ENCODE data around the gene DYNC1LI2. TPM values are rescaled to one million over a fixed set of nuclear protein-coding genes. Genes with fewer than 3 reads are reported as not detected.

The DYNC1LI2 gene
- total and polyA plus RNA-seq, 4 experiments from 2014 or later, result 16.0 to 78.1 (median 53.0) TPM

GRCh38 chr16:66776457-66776856, 25.0 kb upstream of the DYNC1LI2 start:
- Mint-ChIP-seq H3K4me1 (no peaks in the 10 kb centered on the region), H3K4me3 (no peak overlapping the region), H3K27ac (no peak overlapping the region), H3K36me3 (peaks cover 0 to 8% of the 10 kb centered on the region in 2 donors), H3K9me3 (peaks cover 0 to 3% (median 0%) of the 10 kb centered on the region in 8 donors), H3K27me3 (no peaks in the 10 kb centered on the region)
- ChIA-PET POLR2A (ENCODE audit: partially characterized antibody) (no interaction called here), CTCF (ENCODE audit: partially characterized antibody) (no interaction called here)
- intact Hi-C loops (cut with micrococcal nuclease), result no loop called here
- Histone ChIP-seq H3K9me3 (ENCODE audit: control insufficient read depth in 1 of 2, low read length in 2 of 2) (no peaks in the 10 kb centered on the region), H3K4me1 (ENCODE audit: insufficient read depth, low read length) (no peaks in the 10 kb centered on the region), H3K4me3 (ENCODE audit: low read length in 2 of 2) (no peak overlapping the region), H3K36me3 (ENCODE audit: insufficient read depth, low read length) (no peaks in the 10 kb centered on the region), H3K27ac (ENCODE audit: low read depth, low read length) (no peak overlapping the region), H3K27me3 (ENCODE audit: insufficient read depth, low read length) (no peaks in the 10 kb centered on the region)
- no peak for DNase-seq

GRCh38 chr16:66774981-66775380, 23.6 kb upstream of the DYNC1LI2 start:
- ChIA-PET POLR2A (ENCODE audit: partially characterized antibody) (no interaction called here), CTCF (ENCODE audit: partially characterized antibody) (interaction anchor here (2.4 kb wide), 1 partner anchor 55 kb away, joined by 5 read pairs; the partner anchor contains the start of gene NAE1)
- H3K4me3 Mint-ChIP-seq, result no peak overlapping the region
- no peak overlapping the region for H3K4me3 ChIP-seq (ENCODE audit: low read length in 2 of 2)
- no peak for DNase-seq
- no peaks in the 10 kb centered on the region for H3K36me3 ChIP-seq (ENCODE audit: insufficient read depth, low read length)
- H3K36me3 Mint-ChIP-seq, result peaks cover 0 to 8% of the 10 kb centered on the region in 2 donors
- H3K27ac Mint-ChIP-seq, result no peak overlapping the region
- no peaks in the 10 kb centered on the region for H3K9me3 ChIP-seq (ENCODE audit: control insufficient read depth in 1 of 2, low read length in 2 of 2)
- H3K4me1 Mint-ChIP-seq, result no peaks in the 10 kb centered on the region
- H3K27ac ChIP-seq (ENCODE audit: low read depth, low read length), result no peak overlapping the region
- peaks cover 0 to 3% (median 0%) of the 10 kb centered on the region in 8 donors for H3K9me3 Mint-ChIP-seq
- no peaks in the 10 kb centered on the region for H3K4me1 ChIP-seq (ENCODE audit: insufficient read depth, low read length)
- no peaks in the 10 kb centered on the region for H3K27me3 ChIP-seq (ENCODE audit: insufficient read depth, low read length)
- intact Hi-C loops (cut with micrococcal nuclease), result no loop called here
- no peaks in the 10 kb centered on the region for H3K27me3 Mint-ChIP-seq

GRCh38 chr16:66758086-66758485, 6.7 kb upstream of the DYNC1LI2 start:
- Mint-ChIP-seq H3K4me1 (no peaks in the 10 kb centered on the region), H3K9me3 (no peaks in the 10 kb centered on the region), H3K27me3 (peaks cover 0 to 5% of the 10 kb centered on the region in 2 donors), H3K36me3 (no peaks in the 10 kb centered on the region), H3K4me3 (no peak overlapping the region), H3K27ac (no peak overlapping the region)
- Histone ChIP-seq H3K9me3 (ENCODE audit: control insufficient read depth in 1 of 2, low read length in 2 of 2) (no peaks in the 10 kb centered on the region), H3K4me1 (ENCODE audit: insufficient read depth, low read length) (no peaks in the 10 kb centered on the region), H3K27ac (ENCODE audit: low read depth, low read length) (no peak overlapping the region), H3K36me3 (ENCODE audit: insufficient read depth, low read length) (no peaks in the 10 kb centered on the region), H3K4me3 (ENCODE audit: low read length in 2 of 2) (no peak overlapping the region), H3K27me3 (ENCODE audit: insufficient read depth, low read length) (no peaks in the 10 kb centered on the region)
- ChIA-PET CTCF (ENCODE audit: partially characterized antibody) (no interaction called here), POLR2A (ENCODE audit: partially characterized antibody) (no interaction called here)
- no peak for DNase-seq
- intact Hi-C loops (cut with micrococcal nuclease), result no loop called here

- H3K4me3 ChIP-seq (ENCODE audit: low read length in 2 of 2), result no peak overlapping the region
- H3K27me3 ChIP-seq (ENCODE audit: insufficient read depth, low read length), result no peaks in the 10 kb centered on the region
- H3K27ac ChIP-seq (ENCODE audit: low read depth, low read length), result no peak overlapping the region
- CTCF ChIA-PET (ENCODE audit: partially characterized antibody), result interaction anchor here (1.2 to 2.2 kb wide), 4 partner anchors 27 to 192 kb away, joined by 3 to 6 read pairs (median 5); partner anchors contain the start of gene NAE1
- Mint-ChIP-seq H3K27me3 (peaks cover 0 to 6% of the 10 kb centered on the region in 2 donors), H3K27ac (no peak overlapping the region), H3K36me3 (peaks cover 0 to 11% of the 10 kb centered on the region in 2 donors), H3K9me3 (no peaks in the 10 kb centered on the region), H3K4me1 (peaks cover 12 to 21% (median 15%) of the 10 kb centered on the region in 4 donors), H3K4me3 (no peak overlapping the region)
- H3K4me1 ChIP-seq (ENCODE audit: insufficient read depth, low read length), result peaks cover 17% of the 10 kb centered on the region
- no peaks in the 10 kb centered on the region for H3K36me3 ChIP-seq (ENCODE audit: insufficient read depth, low read length)
- POLR2A ChIA-PET (ENCODE audit: partially characterized antibody), result no interaction called here
- no peak for DNase-seq
- intact Hi-C loops (cut with micrococcal nuclease), result loop anchor here (5.0 kb wide), 1 partner anchor 103 kb away; no protein-coding TSS in a partner anchor
- no peaks in the 10 kb centered on the region for H3K9me3 ChIP-seq (ENCODE audit: control insufficient read depth in 1 of 2, low read length in 2 of 2)
Measured at GRCh38 chr16:66754819-66755218, 3.4 kb upstream of the DYNC1LI2 start.

GRCh38 chr16:66754211-66754610, 2.8 kb upstream of the DYNC1LI2 start:
- CTCF ChIA-PET (ENCODE audit: partially characterized antibody), result interaction anchor here (1.2 to 2.2 kb wide), 4 partner anchors 26 to 192 kb away, joined by 3 to 6 read pairs (median 5); partner anchors contain the start of gene NAE1
- no peak overlapping the region for H3K27ac ChIP-seq (ENCODE audit: low read depth, low read length)
- H3K4me1 Mint-ChIP-seq, result peaks cover 17 to 28% (median 21%) of the 10 kb centered on the region in 4 donors
- H3K36me3 Mint-ChIP-seq, result peaks cover 2 to 15% of the 10 kb centered on the region in 2 donors
- no peaks in the 10 kb centered on the region for H3K36me3 ChIP-seq (ENCODE audit: insufficient read depth, low read length)
- no peak overlapping the region for H3K4me3 Mint-ChIP-seq
- no peak overlapping the region for H3K4me3 ChIP-seq (ENCODE audit: low read length in 2 of 2)
- intact Hi-C loops (cut with micrococcal nuclease), result loop anchor here (5.0 kb wide), 1 partner anchor 102 kb away; no protein-coding TSS in a partner anchor
- peak overlapping the region in 1 of 7 donors; percentile 73 for H3K27ac Mint-ChIP-seq
- no peak for DNase-seq
- H3K27me3 ChIP-seq (ENCODE audit: insufficient read depth, low read length), result no peaks in the 10 kb centered on the region
- no peaks in the 10 kb centered on the region for H3K9me3 ChIP-seq (ENCODE audit: control insufficient read depth in 1 of 2, low read length in 2 of 2)
- H3K27me3 Mint-ChIP-seq, result peaks cover 0 to 6% of the 10 kb centered on the region in 2 donors
- H3K4me1 ChIP-seq (ENCODE audit: insufficient read depth, low read length), result peaks cover 23% of the 10 kb centered on the region
- POLR2A ChIA-PET (ENCODE audit: partially characterized antibody), result no interaction called here
- no peaks in the 10 kb centered on the region for H3K9me3 Mint-ChIP-seq

GRCh38 chr16:66752958-66753357, 1.5 kb upstream of the DYNC1LI2 start:
- CTCF ChIA-PET (ENCODE audit: partially characterized antibody), result interaction anchor here (0.5 to 3.6 kb wide), 13 partner anchors 9 to 347 kb away, joined by 3 to 21 read pairs (median 5); partner anchors contain the start of gene NAE1
- no peak for DNase-seq
- POLR2A ChIA-PET (ENCODE audit: partially characterized antibody), result no interaction called here
- Mint-ChIP-seq H3K4me1 (peaks cover 27 to 37% (median 31%) of the 10 kb centered on the region in 4 donors), H3K27me3 (peaks cover 0 to 4% of the 10 kb centered on the region in 2 donors), H3K4me3 (no peak overlapping the region), H3K9me3 (no peaks in the 10 kb centered on the region), H3K27ac (peak overlapping the region in 1 of 7 donors; percentile 85), H3K36me3 (peaks cover 5 to 25% of the 10 kb centered on the region in 2 donors)
- no peak overlapping the region for H3K4me3 ChIP-seq (ENCODE audit: low read length in 2 of 2)
- H3K27ac ChIP-seq (ENCODE audit: low read depth, low read length), result no peak overlapping the region
- peaks cover under 1% of the 10 kb centered on the region for H3K36me3 ChIP-seq (ENCODE audit: insufficient read depth, low read length)
- no peaks in the 10 kb centered on the region for H3K9me3 ChIP-seq (ENCODE audit: control insufficient read depth in 1 of 2, low read length in 2 of 2)
- H3K27me3 ChIP-seq (ENCODE audit: insufficient read depth, low read length), result no peaks in the 10 kb centered on the region
- peaks cover 28% of the 10 kb centered on the region for H3K4me1 ChIP-seq (ENCODE audit: insufficient read depth, low read length)
- intact Hi-C loops (cut with micrococcal nuclease), result loop anchor here (5.0 kb wide), 1 partner anchor 101 kb away; no protein-coding TSS in a partner anchor

GRCh38 chr16:66752379-66752778, 970 bp upstream of the DYNC1LI2 start:
- peaks cover 28% of the 10 kb centered on the region for H3K4me1 ChIP-seq (ENCODE audit: insufficient read depth, low read length)
- Mint-ChIP-seq H3K27ac (peak overlapping the region in 6 of 7 donors; percentile 47 to 95 (median 86)), H3K27me3 (peaks cover 0 to 4% of the 10 kb centered on the region in 2 donors), H3K36me3 (peaks cover 5 to 25% of the 10 kb centered on the region in 2 donors), H3K4me3 (peak overlapping the region; percentile 75 to 84 (median 82)), H3K4me1 (peaks cover 27 to 37% (median 31%) of the 10 kb centered on the region in 4 donors), H3K9me3 (no peaks in the 10 kb centered on the region)
- POLR2A ChIA-PET (ENCODE audit: partially characterized antibody), result interaction anchor here (1.0 to 2.1 kb wide), 5 partner anchors 10 to 102 kb away, joined by 3 to 8 read pairs (median 6); partner anchors contain the start of gene NAE1
- no peak for DNase-seq
- intact Hi-C loops (cut with micrococcal nuclease), result loop anchor here (5.0 kb wide), 1 partner anchor 100 kb away; no protein-coding TSS in a partner anchor
- H3K27me3 ChIP-seq (ENCODE audit: insufficient read depth, low read length), result no peaks in the 10 kb centered on the region
- no peak overlapping the region for H3K27ac ChIP-seq (ENCODE audit: low read depth, low read length)
- H3K9me3 ChIP-seq (ENCODE audit: control insufficient read depth in 1 of 2, low read length in 2 of 2), result no peaks in the 10 kb centered on the region
- H3K36me3 ChIP-seq (ENCODE audit: insufficient read depth, low read length), result peaks cover 4% of the 10 kb centered on the region
- CTCF ChIA-PET (ENCODE audit: partially characterized antibody), result interaction anchor here (0.5 to 3.6 kb wide), 20 partner anchors 8 to 346 kb away, joined by 3 to 21 read pairs (median 5); partner anchors contain the start of gene NAE1
- H3K4me3 ChIP-seq (ENCODE audit: low read length in 2 of 2), result peak overlapping the region in 1 of 2 donors; percentile 15

Data from CD4-positive, alpha-beta memory T cell (primary cell).